ENCODE results near the gene LENG1.

Gene LENG1

GRCh38 chr19:54164369-54165068, 5.0 kb upstream of the LENG1 start:
- peak; percentile 58 for DNase-seq (ENCODE audit: low read depth)

GRCh38 chr19:54162884-54163283, 3.4 kb upstream of the LENG1 start:
- no peak for DNase-seq (ENCODE audit: low read depth)

- DNase-seq (ENCODE audit: low read depth): peak; percentile 59
Measured at GRCh38 chr19:54162241-54162805, 2.8 kb upstream of the LENG1 start.

- no peak for DNase-seq (ENCODE audit: low read depth)
Measured at GRCh38 chr19:54160854-54161253, 1.3 kb upstream of the LENG1 start.

- peak; percentile 53 for DNase-seq (ENCODE audit: low read depth)
Measured at GRCh38 chr19:54160182-54160811, 776 bp upstream of the LENG1 start.

- DNase-seq (ENCODE audit: low read depth): peak; percentile 36
Measured at GRCh38 chr19:54158812-54159351, 639 bp downstream of the LENG1 start.

GRCh38 chr19:54156953-54157352, 2.6 kb downstream of the LENG1 start:
- DNase-seq (ENCODE audit: low read depth): no peak

GRCh38 chr19:54156490-54156889, 3.0 kb downstream of the LENG1 start:
- DNase-seq (ENCODE audit: low read depth): no peak

- no peak for DNase-seq (ENCODE audit: low read depth)
Measured at GRCh38 chr19:54155694-54156093, 3.8 kb downstream of the LENG1 start.

GRCh38 chr19:54154603-54155345, 4.7 kb downstream of the LENG1 start:
- DNase-seq (ENCODE audit: low read depth): peak; percentile 72

GRCh38 chr19:54153731-54154326, 5.7 kb downstream of the LENG1 start:
- no peak for DNase-seq (ENCODE audit: low read depth)

GRCh38 chr19:54152878-54153524, 6.5 kb downstream of the LENG1 start:
- DNase-seq (ENCODE audit: low read depth): no peak

GRCh38 chr19:54152267-54152666, 7.3 kb downstream of the LENG1 start:
- no peak for DNase-seq (ENCODE audit: low read depth)

GRCh38 chr19:54151362-54152035, 8.0 kb downstream of the LENG1 start:
- DNase-seq (ENCODE audit: low read depth): no peak

- no peak for DNase-seq (ENCODE audit: low read depth)
Measured at GRCh38 chr19:54149021-54149812, 10.3 kb downstream of the LENG1 start.

- no peak for DNase-seq (ENCODE audit: low read depth)
Measured at GRCh38 chr19:54148158-54148557, 11.4 kb downstream of the LENG1 start.

GRCh38 chr19:54147676-54148075, 11.8 kb downstream of the LENG1 start:
- no peak for DNase-seq (ENCODE audit: low read depth)

- DNase-seq (ENCODE audit: low read depth): no peak
Measured at GRCh38 chr19:54145541-54146158, 13.9 kb downstream of the LENG1 start.

GRCh38 chr19:54142166-54142780, 17.2 kb downstream of the LENG1 start:
- no peak for DNase-seq (ENCODE audit: low read depth)

All from ELR (cell line).